SK-N-SH treated with all-trans-retinoic acid at 6 μM for 48 hours (cell line): ENCODE measurements around the gene ATP8A2.

ENCODE experiments used
- ATAC-seq: fragments of 200-7000 bp; cut with Tn5 transposase; 3 replicates; pipeline ENCODE4 v1.9.1; 2020; ENCODE audit warnings: mild to moderate bottlenecking, moderate library complexity
- ARNTL ChIP-seq: fragments of 450-650 bp; formaldehyde crosslinking; IDR thresholded peaks from 2 replicates; pipeline ENCODE4 v1.5.0; 2020; ENCODE audit warnings: low read depth, mild to moderate bottlenecking, moderate library complexity, borderline replicate concordance
- BACH2 ChIP-seq: fragments of 250-450 bp; sonication (Bioruptor Pico); IDR thresholded peaks from 2 replicates; pipeline ENCODE4 v1.9.0; 2021; ENCODE audit warnings: mild to moderate bottlenecking, borderline replicate concordance
- CREB5 ChIP-seq: fragments of 250-450 bp; sonication (Bioruptor Pico); IDR thresholded peaks from 2 replicates; pipeline ENCODE4 v1.5.1; 2020; ENCODE audit warnings: low read depth, mild to moderate bottlenecking, moderate library complexity
- CSDC2 ChIP-seq: fragments of 250-450 bp; sonication (Bioruptor Pico); IDR thresholded peaks from 2 replicates; pipeline ENCODE4 v1.5.0; 2020; ENCODE audit warnings: mild to moderate bottlenecking, moderate library complexity
- ESRRG ChIP-seq: fragments of 250-450 bp; sonication (Bioruptor Pico); IDR thresholded peaks from 2 replicates; pipeline ENCODE4 v1.6.1; 2021; ENCODE audit warnings: mild to moderate bottlenecking
- GLIS3 ChIP-seq: fragments of 250-450 bp; sonication (Bioruptor Pico); IDR thresholded peaks from 2 replicates; pipeline ENCODE4 v1.5.0; 2020; ENCODE audit warnings: mild to moderate bottlenecking, moderate library complexity
- ISL1 ChIP-seq: fragments of 250-450 bp; sonication (Bioruptor Pico); IDR thresholded peaks from 2 replicates; pipeline ENCODE4 v2.1.2; 2022; ENCODE audit warnings: mild to moderate bottlenecking, moderate library complexity
- OSR1 ChIP-seq: fragments of 250-450 bp; sonication (Bioruptor Pico); IDR thresholded peaks from 2 replicates; pipeline ENCODE4 v1.8.0; 2022; ENCODE audit warnings: moderate library complexity, mild to moderate bottlenecking, inconsistent platforms
- PPARA ChIP-seq: fragments of 250-450 bp; sonication (Bioruptor Pico); IDR thresholded peaks from 2 replicates; pipeline ENCODE4 v1.5.0; 2020; ENCODE audit warnings: mild to moderate bottlenecking, borderline replicate concordance
- RARB ChIP-seq: fragments of 250-450 bp; sonication (Bioruptor Pico); IDR thresholded peaks from 2 replicates; pipeline ENCODE4 v1.8.0; 2021; ENCODE audit warnings: mild to moderate bottlenecking, moderate library complexity
- SNAI2 ChIP-seq: fragments of 250-450 bp; sonication (Bioruptor Pico); IDR thresholded peaks from 2 replicates; pipeline ENCODE4 v1.5.0; 2020; ENCODE audit warnings: mild to moderate bottlenecking, moderate library complexity
- TCF4 ChIP-seq: fragments of 250-450 bp; sonication (Bioruptor Pico); IDR thresholded peaks from 2 replicates; pipeline ENCODE4 v1.8.0; 2021; ENCODE audit warnings: mild to moderate bottlenecking, moderate library complexity, borderline replicate concordance
- TOX ChIP-seq: fragments of 250-450 bp; sonication (Bioruptor Pico); IDR thresholded peaks from 2 replicates; pipeline ENCODE4 v1.8.0; 2021; ENCODE audit warnings: mild to moderate bottlenecking, moderate library complexity, borderline replicate concordance
- ZC3H10 ChIP-seq: fragments of 250-450 bp; sonication (Bioruptor Pico); IDR thresholded peaks from 2 replicates; pipeline ENCODE4 v1.5.1; 2021; ENCODE audit warnings: mild to moderate bottlenecking, moderate library complexity
- ZFP30 ChIP-seq: fragments of 450-650 bp; formaldehyde crosslinking; IDR thresholded peaks from 2 replicates; pipeline ENCODE4 v1.5.0; 2022; ENCODE audit warnings: mild to moderate bottlenecking, moderate library complexity
- ZNF565 ChIP-seq: fragments of 450-650 bp; formaldehyde crosslinking; conservative IDR thresholded peaks from 2 replicates; pipeline ENCODE4 v1.5.0; 2020; ENCODE audit warnings: low read depth, mild to moderate bottlenecking, moderate library complexity
- ZNF70 ChIP-seq: fragments of 450-650 bp; formaldehyde crosslinking; IDR thresholded peaks from 2 replicates; pipeline ENCODE4 v1.5.0; 2020; ENCODE audit warnings: mild to moderate bottlenecking, moderate library complexity
- TF ChIP-seq, protein P1 (sequence below): fragments of 250-450 bp; sonication (Bioruptor Pico); IDR thresholded peaks from 2 replicates; pipeline ENCODE4 v1.5.0; 2020; ENCODE audit warnings: mild to moderate bottlenecking, moderate library complexity

The ATP8A2 gene

GRCh38 chr13:25581351-25581750, 209.6 kb downstream of the ATP8A2 start:
- ATAC-seq = no peak

GRCh38 chr13:25584087-25584486, 212.3 kb downstream of the ATP8A2 start:
- ATAC-seq = no peak
- TF ChIP-seq CREB5 (CRISPR knock-in tag) (no peak), OSR1 (CRISPR knock-in tag) (no peak), ZNF565 (CRISPR knock-in tag) (no peak), ESRRG (CRISPR knock-in tag) (no peak), PPARA (CRISPR knock-in tag) (no peak), ZC3H10 (CRISPR knock-in tag) (no peak), RARB (CRISPR knock-in tag) (no peak), ISL1 (CRISPR knock-in tag) (no peak), GLIS3 (CRISPR knock-in tag) (no peak), ZFP30 (no peak)
- TF ChIP-seq, all 23 proteins: peak for 0

More at GRCh38 chr13:25581351-25581750, 209.6 kb downstream of the ATP8A2 start:
- TF ChIP-seq, protein P1, sequence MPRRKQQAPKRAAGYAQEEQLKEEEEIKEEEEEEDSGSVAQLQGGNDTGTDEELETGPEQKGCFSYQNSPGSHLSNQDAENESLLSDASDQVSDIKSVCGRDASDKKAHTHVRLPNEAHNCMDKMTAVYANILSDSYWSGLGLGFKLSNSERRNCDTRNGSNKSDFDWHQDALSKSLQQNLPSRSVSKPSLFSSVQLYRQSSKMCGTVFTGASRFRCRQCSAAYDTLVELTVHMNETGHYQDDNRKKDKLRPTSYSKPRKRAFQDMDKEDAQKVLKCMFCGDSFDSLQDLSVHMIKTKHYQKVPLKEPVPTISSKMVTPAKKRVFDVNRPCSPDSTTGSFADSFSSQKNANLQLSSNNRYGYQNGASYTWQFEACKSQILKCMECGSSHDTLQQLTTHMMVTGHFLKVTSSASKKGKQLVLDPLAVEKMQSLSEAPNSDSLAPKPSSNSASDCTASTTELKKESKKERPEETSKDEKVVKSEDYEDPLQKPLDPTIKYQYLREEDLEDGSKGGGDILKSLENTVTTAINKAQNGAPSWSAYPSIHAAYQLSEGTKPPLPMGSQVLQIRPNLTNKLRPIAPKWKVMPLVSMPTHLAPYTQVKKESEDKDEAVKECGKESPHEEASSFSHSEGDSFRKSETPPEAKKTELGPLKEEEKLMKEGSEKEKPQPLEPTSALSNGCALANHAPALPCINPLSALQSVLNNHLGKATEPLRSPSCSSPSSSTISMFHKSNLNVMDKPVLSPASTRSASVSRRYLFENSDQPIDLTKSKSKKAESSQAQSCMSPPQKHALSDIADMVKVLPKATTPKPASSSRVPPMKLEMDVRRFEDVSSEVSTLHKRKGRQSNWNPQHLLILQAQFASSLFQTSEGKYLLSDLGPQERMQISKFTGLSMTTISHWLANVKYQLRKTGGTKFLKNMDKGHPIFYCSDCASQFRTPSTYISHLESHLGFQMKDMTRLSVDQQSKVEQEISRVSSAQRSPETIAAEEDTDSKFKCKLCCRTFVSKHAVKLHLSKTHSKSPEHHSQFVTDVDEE (CRISPR knock-in tag) = no peak
- TF ChIP-seq TCF4 (CRISPR knock-in tag) = no peak
- no peak for TF ChIP-seq OSR1 (CRISPR knock-in tag)
- TF ChIP-seq PPARA (CRISPR knock-in tag) = no peak
- no peak for TF ChIP-seq ZFP30
- TF ChIP-seq CREB5 (CRISPR knock-in tag) = no peak
- no peak for TF ChIP-seq CSDC2 (CRISPR knock-in tag)
- no peak for TF ChIP-seq BACH2 (CRISPR knock-in tag)
- no peak for TF ChIP-seq GLIS3 (CRISPR knock-in tag)
- TF ChIP-seq ZNF70 (CRISPR knock-in tag) = no peak

GRCh38 chr13:25585000-25585399, 213.2 kb downstream of the ATP8A2 start:
- no peak for TF ChIP-seq ARNTL (CRISPR knock-in tag)
- no peak for TF ChIP-seq ZNF565 (CRISPR knock-in tag)
- no peak for TF ChIP-seq ESRRG (CRISPR knock-in tag)
- no peak for TF ChIP-seq ZC3H10 (CRISPR knock-in tag)
- TF ChIP-seq GLIS3 (CRISPR knock-in tag) = no peak
- TF ChIP-seq BACH2 (CRISPR knock-in tag) = no peak
- no peak for TF ChIP-seq OSR1 (CRISPR knock-in tag)
- no peak for TF ChIP-seq ZNF70 (CRISPR knock-in tag)
- TF ChIP-seq, protein P1 (CRISPR knock-in tag) = no peak
- no peak for TF ChIP-seq SNAI2 (CRISPR knock-in tag)
- no peak for TF ChIP-seq PPARA (CRISPR knock-in tag)
- TF ChIP-seq TCF4 (CRISPR knock-in tag) = no peak
- no peak for TF ChIP-seq ZFP30
- TF ChIP-seq CREB5 (CRISPR knock-in tag) = no peak
- no peak for TF ChIP-seq TOX (CRISPR knock-in tag)

More at GRCh38 chr13:25585000-25585399, 213.2 kb downstream of the ATP8A2 start:
- ATAC-seq = no peak
